Subcutaneous adipose tissue (tissue), 4 donors: ENCODE data around the gene ZBTB25. TPM values are rescaled to one million over a fixed set of nuclear protein-coding genes. Genes with fewer than 3 reads are reported as not detected.

Source experiments
- total RNA-seq, 4 donors: library from RNA; depleted of rRNA; stranded (reverse); fragments of >200 nt; gene quantifications; one replicate each; pipeline ENCODE4 v1.1.0, GENCODE V29; 2016
- TF ChIP-seq, protein P1 (sequence below): fragments of 450-650 bp; IDR thresholded peaks from one replicate; pipeline ENCODE4 v1.5.1; 2016; ENCODE audit warnings: low read depth, mild to moderate bottlenecking, control low read depth, antibody characterized with exemption, moderate library complexity

The ZBTB25 gene
- total RNA-seq, 4 donors from 2014 or later, result 11.2 to 13.3 (median 11.9) TPM

DNA sequence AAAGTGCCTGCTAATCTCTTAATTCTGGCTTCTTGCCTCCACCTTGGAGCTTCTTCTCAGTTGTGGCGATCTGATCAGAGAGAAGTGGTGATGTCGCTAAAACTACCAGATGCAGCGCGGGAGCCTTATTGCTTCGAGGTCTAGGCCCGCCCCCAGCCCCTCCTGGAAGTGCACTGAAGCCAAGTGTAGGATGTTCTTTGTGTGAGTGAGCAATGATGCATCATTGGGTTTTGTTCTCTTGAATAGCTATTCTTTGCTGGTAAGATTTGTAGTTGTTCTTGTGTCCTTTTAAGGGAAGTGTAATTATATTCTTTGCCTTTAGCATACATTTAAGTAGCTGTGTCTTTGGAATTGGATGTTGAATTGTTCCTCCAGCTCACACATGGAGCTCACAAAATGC, 79.7 kb downstream of the ZBTB25 start:
- TF ChIP-seq, protein P1, sequence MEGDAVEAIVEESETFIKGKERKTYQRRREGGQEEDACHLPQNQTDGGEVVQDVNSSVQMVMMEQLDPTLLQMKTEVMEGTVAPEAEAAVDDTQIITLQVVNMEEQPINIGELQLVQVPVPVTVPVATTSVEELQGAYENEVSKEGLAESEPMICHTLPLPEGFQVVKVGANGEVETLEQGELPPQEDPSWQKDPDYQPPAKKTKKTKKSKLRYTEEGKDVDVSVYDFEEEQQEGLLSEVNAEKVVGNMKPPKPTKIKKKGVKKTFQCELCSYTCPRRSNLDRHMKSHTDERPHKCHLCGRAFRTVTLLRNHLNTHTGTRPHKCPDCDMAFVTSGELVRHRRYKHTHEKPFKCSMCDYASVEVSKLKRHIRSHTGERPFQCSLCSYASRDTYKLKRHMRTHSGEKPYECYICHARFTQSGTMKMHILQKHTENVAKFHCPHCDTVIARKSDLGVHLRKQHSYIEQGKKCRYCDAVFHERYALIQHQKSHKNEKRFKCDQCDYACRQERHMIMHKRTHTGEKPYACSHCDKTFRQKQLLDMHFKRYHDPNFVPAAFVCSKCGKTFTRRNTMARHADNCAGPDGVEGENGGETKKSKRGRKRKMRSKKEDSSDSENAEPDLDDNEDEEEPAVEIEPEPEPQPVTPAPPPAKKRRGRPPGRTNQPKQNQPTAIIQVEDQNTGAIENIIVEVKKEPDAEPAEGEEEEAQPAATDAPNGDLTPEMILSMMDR, result no peak

GRCh38 chr14:64422756-64423155, 80.9 kb downstream of the ZBTB25 start:
- TF ChIP-seq, protein P1, result no peak

- TF ChIP-seq, protein P1, result no peak
Measured at GRCh38 chr14:64422005-64422404, 81.6 kb downstream of the ZBTB25 start.

DNA sequence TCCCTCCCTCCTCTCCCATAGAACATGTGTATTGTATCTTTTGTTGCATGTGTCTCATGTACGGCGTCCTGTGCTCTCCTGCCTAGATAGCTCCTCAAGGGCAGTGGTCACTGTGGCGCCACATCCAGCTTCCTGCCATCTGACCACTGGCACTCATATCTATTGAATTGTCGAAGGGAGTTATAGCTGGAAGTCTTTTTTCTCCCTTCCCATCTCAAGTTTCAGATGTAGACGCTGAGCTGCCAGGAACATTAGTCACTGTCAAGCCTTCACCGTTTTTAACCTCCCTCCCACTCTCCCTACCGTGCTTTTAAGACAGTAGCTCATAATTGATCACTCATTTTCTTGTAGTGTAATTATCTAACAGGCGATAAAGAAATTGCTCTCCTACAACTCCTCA, 82.5 kb downstream of the ZBTB25 start:
- TF ChIP-seq, protein P1, result no peak

DNA sequence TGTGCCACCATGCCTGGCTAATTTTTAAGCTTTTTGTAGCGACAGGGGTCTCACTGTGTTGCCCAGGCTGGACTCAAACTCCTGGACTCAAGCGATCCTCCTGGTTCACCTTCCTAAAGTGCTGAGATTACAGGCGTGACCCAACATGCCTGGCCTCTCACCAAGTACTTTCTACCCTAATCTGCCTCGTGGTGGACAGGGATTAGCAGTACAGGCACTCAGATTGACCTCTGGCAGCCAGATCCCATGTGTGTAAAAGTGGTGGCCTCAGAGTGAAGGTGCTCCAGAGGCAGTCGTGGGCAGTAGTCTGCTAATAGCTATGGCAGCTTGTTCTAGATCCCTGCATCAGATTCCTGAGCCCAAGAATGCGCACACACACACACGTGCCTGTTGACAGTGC, 84.6 kb downstream of the ZBTB25 start:
- TF ChIP-seq, protein P1, result no peak

DNA sequence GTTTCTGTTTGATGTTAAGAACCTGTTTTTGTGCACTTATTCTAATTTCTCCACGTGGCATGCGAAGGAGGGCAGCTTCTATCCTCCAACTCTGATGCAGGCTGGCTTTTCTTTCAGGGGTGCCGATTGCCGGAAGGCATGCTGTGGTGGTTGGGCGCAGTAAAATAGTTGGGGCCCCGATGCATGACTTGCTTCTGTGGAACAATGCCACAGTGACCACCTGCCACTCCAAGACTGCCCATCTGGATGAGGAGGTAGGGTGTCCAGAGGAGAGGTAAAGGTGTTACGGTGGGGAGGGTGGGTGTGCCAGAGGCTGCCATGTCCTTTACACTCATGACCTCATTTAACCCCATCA, 85.9 kb downstream of the ZBTB25 start:
- TF ChIP-seq, protein P1, result no peak

GRCh38 chr14:64417055-64417770, 86.4 kb downstream of the ZBTB25 start:
- TF ChIP-seq, protein P1, result no peak
